Measurements from ENCODE around the gene SRC.
A peak's percentile ranks its signal among the peaks of the same experiment; 100 is the strongest.

The SRC gene

DNA sequence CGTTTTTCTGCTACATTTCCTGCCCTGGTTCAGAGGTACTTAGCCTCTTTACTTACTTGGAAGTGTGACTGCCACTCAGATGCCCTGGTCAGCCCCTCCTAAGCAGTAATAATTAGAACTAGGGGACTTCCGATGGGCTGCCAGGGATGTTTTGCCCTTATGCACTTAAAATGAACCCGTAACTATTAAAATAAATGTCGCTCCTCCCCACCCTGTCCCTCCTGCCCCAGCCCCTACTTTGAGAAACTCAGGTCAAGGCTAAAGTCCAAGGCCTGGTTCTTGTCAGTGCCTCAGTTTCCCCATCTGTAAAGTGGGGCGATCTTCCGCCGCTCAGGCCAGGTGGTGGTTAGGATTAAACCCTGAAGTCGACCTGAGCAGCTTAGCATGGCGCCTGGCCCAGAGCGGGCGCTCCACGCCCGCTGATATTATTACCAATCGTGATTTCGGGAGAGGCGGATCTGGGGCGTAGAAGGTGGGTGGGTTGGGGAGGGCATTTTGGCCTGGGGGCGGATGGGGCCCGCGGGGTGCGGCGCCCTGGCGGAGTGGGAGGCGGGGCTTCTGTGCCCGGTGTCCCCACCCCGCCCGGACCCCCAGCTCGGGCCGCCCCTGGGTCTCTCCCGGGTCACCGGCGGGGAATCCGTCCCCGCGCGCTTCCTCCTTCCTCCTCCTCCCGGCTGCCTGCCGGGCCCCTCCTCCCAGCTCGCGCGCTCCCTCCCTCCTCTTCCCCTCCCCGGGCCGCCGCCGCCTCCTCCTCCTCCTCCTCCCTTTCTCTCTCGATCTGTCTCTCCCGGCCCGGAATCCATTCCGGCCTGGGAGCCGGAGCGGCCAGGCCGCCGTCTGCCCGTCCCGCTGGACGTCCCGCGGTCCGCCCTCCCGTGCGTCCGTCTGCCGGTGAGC is at the start of gene SRC:
Gene SRC (plus strand): TSS at position 802 of the 897 bp plus-strand sequence. CDS start 38,014 bp downstream, outside the sequence.
- ATAC-seq = peak; percentile 30 to 42

DNA sequence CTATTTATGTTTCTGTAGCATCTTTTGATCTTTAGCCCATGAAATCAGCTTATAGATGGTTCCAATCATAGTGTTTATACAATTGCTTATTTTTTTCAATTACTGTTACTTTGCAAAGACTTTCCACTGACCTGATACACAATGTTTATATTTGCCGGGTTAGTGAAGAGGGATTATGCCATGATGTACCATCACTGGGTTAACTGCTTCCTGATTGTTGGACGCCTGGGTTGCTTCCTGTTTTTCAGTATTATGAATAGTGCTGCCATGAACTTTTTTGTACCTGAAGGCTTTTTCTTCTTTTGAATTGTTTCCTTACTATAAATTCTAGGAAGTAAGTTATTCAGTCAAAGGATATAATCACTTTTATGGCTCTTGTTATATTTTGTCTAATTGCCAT is 49.6 kb upstream of the SRC start:
- no peak for ATAC-seq

DNA sequence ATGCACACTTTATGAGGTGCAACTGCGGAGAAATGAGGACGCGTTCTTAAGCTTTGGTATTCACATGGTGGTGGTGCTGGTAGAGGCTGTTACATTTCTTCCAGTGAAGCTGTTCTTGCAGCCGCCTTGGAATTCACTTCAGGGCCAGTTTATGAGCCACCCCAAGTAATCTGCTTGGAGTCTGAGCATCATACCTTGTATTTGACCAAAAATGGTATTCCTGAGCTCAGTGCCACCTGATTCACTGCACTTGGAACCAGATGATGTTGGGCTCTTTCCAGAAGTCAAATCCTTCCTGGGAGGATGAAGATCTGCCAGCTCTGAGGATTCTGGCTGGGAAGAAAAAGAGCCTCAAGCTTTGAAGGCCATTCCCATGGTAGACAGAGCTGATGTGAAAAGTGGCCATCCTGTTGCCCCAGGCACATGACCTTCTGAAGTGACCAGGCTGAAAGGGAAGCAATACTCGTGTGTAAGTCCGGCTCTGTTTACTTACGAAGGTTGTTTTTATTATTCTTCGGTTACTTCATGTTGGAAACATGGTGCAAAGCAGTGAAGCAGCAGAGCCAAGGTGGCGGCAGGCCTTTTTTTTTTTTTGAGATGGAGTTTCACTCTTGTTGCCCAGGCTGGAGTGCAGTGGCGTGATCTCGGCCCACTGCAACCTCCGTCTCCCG is 48.7 kb upstream of the SRC start:
- ATAC-seq = no peak

DNA sequence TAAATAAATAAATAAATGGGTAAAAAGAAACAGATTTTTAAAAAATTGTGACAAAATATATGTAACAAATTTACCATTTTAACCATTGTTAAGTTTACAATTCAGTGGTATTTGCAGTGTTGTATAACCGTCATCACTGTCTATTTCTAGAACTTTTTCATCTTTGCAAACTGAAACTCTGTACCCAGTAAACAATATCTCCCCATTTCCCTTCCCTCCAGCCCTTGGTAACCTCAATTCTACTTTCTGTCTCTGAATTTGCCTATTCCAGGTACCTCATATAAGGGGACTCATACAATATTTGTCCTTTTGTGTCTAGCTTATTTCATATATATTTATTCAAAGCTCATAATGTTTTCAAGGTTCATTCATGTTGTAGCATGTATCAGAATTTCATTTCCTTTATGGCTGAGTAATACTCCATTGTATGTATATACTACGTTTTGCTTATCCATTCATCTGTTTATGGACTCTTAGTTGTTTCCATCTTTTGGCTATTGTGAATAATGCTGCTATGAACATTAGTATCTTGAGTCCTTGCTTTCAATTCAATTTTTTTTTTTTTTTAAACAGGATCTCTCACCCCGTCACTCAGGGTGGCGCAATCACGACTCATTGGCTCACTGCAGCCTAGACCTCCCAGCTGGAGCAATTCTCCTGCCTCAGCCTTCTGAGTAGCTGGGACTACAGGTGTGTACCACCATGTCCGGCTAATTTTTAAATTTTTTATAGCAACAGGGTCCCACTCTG is 47.6 kb upstream of the SRC start:
- no peak for ATAC-seq

DNA sequence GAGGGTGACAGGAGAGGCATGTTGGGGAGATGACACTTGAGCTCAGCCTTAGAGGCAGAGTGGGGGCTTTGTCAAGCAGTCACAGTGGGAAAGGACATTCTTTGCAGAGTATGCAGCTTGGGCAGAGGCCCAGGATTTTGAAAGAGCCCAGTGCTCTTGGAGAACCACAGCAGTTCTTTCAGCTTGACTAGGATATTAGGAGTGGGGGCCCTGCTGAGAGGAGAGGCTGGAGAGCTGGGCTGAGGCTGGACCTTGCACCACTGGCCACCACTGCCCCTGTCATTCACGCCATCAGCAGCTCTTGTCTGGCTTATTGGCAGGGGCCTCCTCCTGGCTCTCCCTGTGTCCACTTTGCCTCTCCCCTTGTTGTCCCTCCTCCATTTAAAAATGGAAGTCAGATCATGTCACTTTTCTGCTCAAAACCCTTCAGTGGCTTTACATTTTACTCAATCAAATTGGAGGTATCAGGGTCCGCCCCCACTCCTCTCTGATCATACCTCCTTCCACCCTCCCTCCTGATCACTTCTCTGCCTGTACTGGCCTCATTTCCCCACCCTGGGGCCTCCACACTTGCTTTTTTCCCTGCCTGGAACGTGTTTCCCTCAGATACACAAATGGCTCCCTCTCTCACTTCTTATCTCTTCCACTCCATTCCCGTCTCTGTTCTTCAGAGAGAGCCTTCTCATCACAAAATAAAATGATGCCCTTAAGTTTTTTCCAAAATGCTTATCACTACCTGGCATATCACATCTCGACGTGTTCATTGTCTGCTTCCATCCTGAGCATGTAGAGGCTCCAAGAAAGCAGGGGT is 46.0 kb upstream of the SRC start:
- ATAC-seq = no peak

DNA sequence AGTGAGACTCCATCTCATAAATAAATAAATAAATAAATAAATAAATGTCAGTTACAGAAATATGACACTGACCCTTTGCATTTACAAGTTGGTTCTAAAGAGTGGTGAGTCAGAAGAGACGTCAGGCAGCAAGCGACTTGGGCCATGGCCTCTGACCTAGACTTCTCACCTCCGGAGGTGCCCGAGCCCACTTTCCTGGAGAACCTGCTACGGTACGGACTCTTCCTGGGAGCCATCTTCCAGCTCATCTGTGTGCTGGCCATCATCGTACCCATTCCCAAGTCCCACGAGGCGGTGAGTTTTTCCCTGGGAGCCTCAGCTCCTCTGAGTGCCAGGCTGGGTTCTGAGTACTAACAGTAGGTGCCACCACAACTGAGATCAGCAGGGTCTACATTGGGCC is 44.8 kb upstream of the SRC start:
- no peak for ATAC-seq

DNA sequence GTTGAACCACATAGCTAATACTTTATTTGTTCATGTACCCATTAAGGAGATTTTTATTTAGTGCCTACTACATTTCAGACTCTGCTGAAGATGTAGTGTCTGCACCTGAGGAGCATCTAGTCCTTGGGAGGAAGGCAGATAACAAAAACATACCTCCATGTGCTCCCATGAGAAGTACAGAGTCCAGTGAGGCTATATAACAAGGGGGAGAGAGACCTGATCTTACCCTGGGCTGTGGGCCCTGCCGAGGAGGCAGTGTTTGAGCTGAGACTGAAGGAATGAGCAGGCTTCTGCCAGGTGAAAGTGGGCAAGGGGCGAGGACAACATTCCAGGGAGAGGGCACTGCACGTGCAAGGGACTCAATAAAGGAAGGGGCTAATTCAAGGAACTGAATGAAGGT is 44.4 kb upstream of the SRC start:
- no peak for ATAC-seq

DNA sequence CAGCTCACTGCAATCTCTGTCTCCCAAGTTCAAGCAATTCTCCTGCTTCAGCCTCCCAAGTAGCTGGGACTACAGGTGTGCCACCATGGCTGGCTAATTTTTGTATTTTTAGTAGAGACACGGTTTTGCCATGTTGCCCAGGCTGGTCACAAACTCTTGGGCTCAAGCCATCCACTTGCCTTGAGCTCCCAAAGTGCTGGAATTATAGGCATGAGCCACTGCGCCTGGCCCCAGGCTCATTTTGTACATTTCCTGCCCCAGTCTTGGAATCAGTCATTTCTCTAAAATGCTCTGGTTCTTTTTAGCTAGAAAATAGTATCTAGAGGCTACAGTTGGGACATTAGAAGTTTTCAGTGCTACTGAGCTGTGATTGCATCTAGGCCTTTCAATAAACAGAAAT is 43.0 kb upstream of the SRC start:
- no peak for ATAC-seq

DNA sequence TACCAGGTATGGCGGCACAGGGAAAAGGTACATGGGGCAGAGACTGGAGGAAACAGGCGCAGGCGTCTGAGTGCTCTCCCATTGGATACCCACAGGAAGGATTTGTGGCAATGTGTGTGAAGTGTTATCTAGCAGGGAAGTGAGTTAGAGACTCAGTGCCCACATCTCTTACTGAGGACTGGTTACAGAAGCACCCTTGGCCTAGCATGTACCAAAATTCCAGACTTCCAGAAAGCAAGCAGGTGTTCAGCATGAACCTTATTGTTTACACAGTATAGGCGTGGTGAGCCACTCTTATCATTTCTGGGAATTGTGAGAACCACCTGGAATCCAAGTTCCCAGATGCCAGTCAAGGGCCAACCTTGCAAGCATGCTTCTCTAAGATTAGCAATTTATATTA is 42.3 kb upstream of the SRC start:
- no peak for ATAC-seq

DNA sequence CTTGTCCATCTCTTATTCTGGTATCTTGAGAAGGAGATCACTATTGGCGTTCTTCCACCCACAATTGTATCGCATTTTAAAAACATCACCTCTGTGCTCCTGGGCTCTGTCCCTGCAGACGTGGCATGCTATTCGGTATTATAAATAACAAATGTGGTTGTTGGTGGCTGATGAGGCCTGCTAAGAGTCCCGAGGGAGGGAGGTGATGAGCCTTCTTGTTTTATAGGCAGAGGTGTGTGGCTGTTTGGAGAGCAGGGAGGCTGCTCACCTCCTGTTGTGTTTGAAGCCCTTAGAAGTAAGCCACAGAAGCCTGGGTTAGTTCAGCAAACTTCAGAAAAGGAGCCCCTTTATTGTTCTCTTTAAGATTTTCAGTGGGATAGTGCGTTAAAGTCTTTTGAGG is 40.9 kb upstream of the SRC start:
- ATAC-seq = no peak

DNA sequence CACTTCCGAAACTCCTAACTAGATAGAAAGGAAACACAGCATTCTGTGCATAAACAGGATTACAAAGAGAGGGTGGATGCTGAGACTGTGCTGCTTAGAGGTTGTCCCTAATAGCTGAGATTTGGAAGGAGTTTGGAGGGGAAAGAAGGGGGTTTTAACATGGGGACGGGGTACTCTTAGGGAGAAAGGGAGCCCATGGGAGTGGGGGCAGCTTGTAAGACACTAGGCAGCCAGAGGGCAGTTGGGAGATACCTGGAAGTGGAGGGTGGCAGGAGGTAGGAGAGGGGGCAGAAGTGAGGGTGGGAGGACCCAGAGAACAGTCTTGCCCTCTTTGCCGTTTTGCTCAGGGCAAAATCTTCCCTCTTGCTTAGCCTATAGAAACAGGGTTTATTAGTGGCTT is 40.1 kb upstream of the SRC start:
- no peak for ATAC-seq

DNA sequence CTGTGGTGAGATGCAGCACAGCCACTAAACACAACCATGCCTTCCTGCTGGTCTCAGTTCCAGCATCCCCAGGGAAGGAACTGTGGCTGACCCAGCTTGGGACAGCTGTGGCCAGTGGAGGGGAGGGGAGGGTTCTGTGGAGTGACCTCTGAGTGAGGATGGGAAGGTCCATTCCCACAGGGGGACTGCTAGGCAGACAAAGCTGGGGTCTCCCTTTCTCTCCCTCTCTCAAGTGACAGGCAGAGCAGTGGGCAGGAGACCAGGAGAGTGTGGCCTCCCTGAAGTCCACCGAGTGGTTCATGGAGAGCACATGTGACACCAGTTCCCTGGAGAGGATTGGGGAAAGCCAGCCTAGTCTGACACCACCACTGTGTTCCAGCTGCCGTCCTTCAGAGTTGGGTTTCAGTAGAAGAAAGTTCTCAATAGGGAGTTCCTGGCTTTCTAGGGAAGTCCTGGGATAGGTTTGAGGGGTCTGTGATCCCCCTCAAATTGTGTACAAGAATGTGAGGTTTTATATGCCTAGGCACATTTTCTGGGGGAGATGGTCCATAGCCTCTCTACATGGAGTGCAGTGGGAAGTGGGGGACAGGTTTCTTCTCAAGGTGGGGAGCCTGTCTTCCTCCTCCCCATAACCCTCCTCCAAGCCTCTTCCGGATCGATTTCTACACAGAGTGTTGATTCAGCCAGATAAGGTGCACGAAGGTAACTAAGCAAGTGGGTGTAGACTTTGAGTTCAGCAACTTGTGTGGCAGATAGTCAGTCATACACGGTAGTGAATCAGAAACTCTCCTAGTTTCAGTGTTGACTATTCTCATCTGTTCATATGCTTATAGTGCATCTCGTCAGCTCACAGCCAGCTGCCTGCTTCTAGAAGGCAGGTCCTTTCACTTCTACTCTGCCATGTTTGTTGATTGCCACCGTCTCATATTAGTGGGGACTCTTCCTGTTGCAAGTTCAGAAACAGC is 37.6 kb upstream of the SRC start:
- ATAC-seq = peak; percentile 96 to 99

DNA sequence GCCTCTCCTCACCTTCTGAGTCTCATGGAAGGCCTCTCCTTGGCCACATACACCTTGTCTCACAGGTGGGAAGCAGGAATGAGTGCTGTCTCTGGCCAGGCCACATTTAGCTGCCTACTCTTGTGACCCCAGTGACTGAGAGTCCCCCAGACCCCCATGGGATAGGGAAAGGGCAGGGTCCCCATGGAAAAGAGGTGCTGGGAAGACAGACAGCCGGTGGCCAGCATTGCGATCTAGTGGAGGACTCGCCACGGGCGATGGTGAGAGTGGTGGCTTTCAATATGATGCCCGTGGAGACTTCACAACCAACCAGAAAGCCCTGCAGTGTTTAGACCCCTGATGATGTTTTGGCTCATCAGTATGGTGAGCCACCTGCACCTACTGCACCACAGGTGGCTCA is 36.6 kb upstream of the SRC start:
- ATAC-seq = no peak

DNA sequence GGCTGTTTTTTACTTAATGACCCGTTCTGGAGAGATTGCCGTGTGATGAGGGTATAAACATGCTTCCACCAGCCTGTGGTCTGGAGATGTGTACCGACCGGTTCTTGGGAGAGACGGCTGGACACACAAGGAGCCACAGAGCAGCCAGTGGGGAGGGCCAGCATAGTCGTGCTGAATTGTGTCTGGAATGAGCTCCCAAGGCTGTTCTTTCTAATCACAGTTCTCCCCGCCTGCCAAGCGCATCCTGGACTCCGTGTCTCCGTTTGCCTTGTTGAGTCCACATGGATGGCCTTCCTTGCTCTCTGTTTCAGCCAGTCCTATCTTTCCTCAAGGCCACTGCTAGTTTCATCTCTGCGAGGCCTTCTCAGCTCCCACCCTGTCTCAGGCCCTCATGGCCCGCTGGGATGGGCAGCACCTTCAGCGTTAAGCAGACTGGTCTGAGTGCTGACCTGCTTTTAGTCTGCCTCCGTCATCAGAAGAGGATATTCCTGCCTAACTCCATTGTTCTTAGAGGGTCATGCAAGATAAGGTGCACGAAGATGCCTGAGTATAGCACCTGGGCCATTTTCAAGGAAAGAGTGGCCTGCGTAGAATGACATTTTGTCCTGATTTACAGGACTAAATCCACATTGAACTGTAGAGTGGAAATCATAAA is 35.9 kb upstream of the SRC start:
- no peak for ATAC-seq

DNA sequence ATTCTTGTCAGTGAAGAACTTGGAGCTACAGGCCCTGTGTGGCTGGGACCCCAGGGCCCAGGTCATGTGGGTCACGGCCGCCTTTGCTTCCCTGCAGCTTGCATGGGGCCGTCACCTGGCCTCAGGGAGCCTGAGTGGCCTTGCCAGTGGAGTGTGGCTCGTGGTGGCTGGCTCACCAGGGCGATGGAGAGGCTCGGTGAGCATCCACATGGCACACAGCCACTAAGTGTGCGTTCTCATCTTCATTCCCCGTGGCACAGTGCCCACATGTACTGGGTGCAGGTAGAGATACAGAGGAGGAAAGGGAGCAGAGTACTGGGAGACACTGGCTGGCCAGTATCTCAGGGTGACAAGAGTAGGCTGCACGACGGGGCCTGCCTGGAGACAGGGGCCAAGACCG is 35.0 kb upstream of the SRC start:
- ATAC-seq = no peak

DNA sequence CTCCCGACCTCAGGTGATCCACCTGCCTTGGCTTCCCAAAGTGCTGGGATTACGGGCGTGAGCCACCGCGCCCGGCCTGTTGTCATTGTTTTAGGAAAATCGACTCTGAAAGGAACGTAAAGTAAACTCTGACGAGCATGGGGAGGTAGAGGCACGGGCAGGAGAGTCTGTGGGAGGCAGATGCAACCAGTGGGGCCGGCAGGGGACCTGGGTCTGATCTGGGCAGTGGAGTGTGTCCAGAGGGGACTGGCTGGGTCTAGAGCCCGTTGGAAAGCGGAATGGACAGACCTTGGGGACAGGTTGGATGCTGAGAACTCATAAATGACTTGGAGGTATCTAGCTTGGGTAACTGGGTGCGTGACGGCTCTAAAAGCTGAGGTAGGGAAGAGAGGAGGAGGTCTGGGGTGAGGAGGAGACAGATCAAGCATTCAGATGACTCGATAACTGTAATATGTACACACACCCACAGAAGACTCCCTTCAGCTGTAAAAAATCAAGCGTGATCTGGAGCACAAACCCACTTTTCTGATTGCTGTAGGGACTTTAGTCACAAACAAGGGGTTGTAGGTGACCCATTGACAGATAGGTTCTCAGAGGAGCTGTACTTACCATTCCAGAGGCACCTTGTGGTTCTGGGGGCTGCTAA is 34.1 kb upstream of the SRC start:
- ATAC-seq = no peak

DNA sequence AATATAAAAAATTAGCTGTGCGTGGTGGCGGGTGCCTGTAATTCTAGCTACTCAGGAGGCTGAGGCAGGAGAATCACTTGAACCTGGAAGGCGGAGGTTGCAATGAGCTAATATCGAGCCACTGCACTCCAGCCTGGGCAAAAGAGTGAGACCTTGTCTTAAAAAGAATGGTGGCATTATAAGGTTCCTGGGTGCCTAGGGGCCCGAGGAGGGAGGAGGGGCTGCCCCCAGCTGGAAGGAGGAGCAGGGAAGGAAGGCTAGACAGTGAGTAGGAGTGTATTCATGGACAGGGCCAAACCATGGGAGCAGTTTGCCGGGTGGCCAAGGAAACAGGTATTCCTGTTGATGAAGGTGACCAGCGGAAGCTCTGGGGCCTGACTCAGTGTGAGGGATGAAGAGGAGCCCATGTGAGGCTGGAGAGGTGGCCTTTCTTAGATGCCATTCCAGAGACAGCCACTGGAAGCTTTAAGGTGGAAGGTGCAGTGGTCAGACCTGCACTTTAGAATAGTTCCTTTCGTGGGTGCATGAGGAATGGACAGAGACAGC is 32.3 kb upstream of the SRC start:
- no peak for ATAC-seq

DNA sequence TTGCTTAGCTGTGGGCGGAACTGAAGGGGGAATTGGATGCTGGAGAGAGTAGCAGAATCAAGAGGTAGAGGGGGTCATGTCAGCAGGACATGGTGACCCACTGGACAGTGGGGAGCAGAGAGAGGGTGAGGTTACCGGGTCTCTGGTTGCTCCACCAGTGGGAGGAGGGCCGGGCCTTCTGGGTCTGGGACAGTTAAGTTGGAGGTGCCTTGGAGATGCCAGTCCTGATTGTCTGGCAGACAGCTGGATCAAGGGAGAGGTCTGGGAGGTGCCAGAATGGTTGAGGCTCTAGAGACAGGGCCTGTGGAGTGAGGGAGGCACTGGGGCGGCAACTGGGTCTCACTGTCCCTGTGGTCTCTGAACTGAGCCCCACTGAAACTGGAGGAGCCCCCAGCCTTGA is 31.8 kb upstream of the SRC start:
- ATAC-seq = no peak

DNA sequence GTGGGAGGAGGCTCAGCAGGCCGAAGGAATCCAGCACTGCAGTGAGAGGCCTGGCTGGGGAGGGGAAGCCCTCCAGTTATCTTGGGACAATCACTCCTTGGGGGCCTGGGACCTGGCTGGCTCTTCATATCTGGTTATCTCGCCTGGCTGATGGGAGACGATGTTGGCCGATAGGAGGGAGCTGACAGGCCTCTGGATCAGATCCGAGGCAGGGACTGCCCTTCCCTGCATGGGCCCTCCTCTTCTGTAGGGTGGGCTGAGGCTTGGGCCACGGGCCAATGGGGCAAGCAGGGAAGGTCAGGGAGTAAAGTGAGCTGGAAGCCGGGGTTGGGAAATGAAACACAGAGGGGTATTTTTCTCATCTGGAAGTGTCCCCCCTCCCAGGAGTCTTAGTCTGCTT is 31.3 kb upstream of the SRC start:
- ATAC-seq = no peak

DNA sequence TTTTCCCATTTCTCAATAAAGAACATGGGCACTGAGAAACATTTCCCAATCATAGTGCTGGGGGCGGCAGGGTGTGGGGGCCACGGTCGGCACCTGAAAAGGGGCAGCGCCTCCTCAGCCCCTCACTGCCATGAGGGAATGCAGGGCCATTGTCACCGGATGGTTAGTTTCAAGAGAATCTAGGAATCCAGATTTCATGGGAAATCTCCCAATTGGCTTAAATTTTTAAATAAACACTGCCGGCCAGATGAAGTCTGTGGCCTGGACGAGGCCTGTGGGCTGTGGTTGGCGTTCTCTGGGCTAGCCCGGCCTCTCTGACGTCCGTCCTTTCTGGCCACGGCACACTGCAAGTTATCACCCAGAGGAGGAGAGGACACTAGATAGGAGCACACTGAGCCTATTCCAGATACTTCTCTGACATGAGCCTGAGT is 30.9 kb upstream of the SRC start:
- no peak for ATAC-seq
